ENCODE measurements around the gene ELAVL4. TPM values are rescaled to one million over a fixed set of nuclear protein-coding genes. Genes with fewer than 3 reads are reported as not detected.

Gene ELAVL4
- total RNA-seq, 4 donors from 2014 or later: 0.13 to 0.49 (median 0.42) TPM; not detected in 1

- no peak overlapping the region for H3K4me3 ChIP-seq (ENCODE audit: low read depth, poor library complexity, severe bottlenecking)
- 58 to 72% methylated on average over 2 of the region's 2 CpGs for WGBS, 2 donors
- no peak for TF ChIP-seq POLR2A (IDR thresholded peaks at IDR 0.05)
- TF ChIP-seq, protein P1, sequence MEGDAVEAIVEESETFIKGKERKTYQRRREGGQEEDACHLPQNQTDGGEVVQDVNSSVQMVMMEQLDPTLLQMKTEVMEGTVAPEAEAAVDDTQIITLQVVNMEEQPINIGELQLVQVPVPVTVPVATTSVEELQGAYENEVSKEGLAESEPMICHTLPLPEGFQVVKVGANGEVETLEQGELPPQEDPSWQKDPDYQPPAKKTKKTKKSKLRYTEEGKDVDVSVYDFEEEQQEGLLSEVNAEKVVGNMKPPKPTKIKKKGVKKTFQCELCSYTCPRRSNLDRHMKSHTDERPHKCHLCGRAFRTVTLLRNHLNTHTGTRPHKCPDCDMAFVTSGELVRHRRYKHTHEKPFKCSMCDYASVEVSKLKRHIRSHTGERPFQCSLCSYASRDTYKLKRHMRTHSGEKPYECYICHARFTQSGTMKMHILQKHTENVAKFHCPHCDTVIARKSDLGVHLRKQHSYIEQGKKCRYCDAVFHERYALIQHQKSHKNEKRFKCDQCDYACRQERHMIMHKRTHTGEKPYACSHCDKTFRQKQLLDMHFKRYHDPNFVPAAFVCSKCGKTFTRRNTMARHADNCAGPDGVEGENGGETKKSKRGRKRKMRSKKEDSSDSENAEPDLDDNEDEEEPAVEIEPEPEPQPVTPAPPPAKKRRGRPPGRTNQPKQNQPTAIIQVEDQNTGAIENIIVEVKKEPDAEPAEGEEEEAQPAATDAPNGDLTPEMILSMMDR (IDR thresholded peaks at IDR 0.05): no peak
- intact Hi-C loops (cut with DNase I; ENCODE audit: low total_unique reads): no loop called here
- DNase-seq (ENCODE audit: low spot score in 2 of 2): no peak
These were observed 143.5 kb downstream of the ELAVL4 start for GRCh38 chr1:50252196-50252595.

Other genes with a start within 250 kb of the ELAVL4 start
- under 1 TPM; 0.08 to 0.71 (median 0.60) TPM for gene AGBL4, start 85.0 kb upstream of the ELAVL4 start, total RNA-seq

Data from lower leg skin (tissue), 4 donors.